Tibial artery (tissue), 4 donors: ENCODE results near the gene MAP2K5.

Experiments
- DNase-seq, 2 donors: peaks; one replicate each; pipeline ENCODE4 v3.0.0-alpha.2; 2019
- H3K27ac ChIP-seq, 2 donors: fragments of 200-600 bp; sonication (generic) in 1 of 2; 1 replicate in 1 of 2; 2 replicates in 1 of 2; pipeline ENCODE4 v1.5.1; 2018 to 2019; ENCODE audit warnings: mild to moderate bottlenecking in 1 of 2
- H3K27me3 ChIP-seq, 2 donors: fragments of 200-600 bp; sonication (generic) in 1 of 2; one replicate each; pipeline versions ENCODE4 v1.5.1 to v1.6.0; 2016 to 2019
- H3K36me3 ChIP-seq, 3 donors: fragments of 200-600 bp; sonication (generic) in 2 of 3; one replicate each; pipeline ENCODE4 v1.5.1; 2016 to 2019; ENCODE audit warnings: mild to moderate bottlenecking in 2 of 3
- H3K4me1 ChIP-seq, 4 donors: fragments of 200-600 bp; sonication (generic) in 2 of 4; 1 replicate in 3 of 4; 2 replicates in 1 of 4; pipeline ENCODE4 v1.5.1; 2016 to 2019
- H3K4me3 ChIP-seq, 2 donors: fragments of 200-600 bp; sonication (generic) in 1 of 2; 1 replicate in 1 of 2; 2 replicates in 1 of 2; pipeline ENCODE4 v1.5.1; 2018 to 2019; ENCODE audit warnings: mild to moderate bottlenecking in 2 of 2
- H3K9me3 ChIP-seq, 3 donors: fragments of 200-600 bp; sonication (generic) in 1 of 3; one replicate each; pipeline ENCODE4 v1.5.1; 2016 to 2019
- CTCF ChIP-seq, 2 experiments: fragments of 200-600 bp in 1 of 2; fragments of 450-650 bp in 1 of 2; IDR thresholded peaks; one replicate each; pipeline ENCODE4 v1.5.1; 2017 to 2019; ENCODE audit warnings: antibody characterized with exemption in 2 of 2, mild to moderate bottlenecking in 1 of 2, moderate library complexity in 1 of 2
- intact Hi-C: fragments of 100-400 bp; cut with DNase I; formaldehyde crosslinking; loops from one replicate; pipeline ENCODE4 v1.15.0; 2023; ENCODE audit warnings: low total_unique reads

Gene MAP2K5

GRCh38 chr15:67504796-67505195 is 37.7 kb upstream of the MAP2K5 start:
- Histone ChIP-seq H3K9me3 (no peaks in the 10 kb centered on the region), H3K4me1 (no peaks in the 10 kb centered on the region), H3K36me3 (peaks cover 0 to 6% (median 4%) of the 10 kb centered on the region in 3 donors), H3K27ac (no peak overlapping the region), H3K4me3 (no peak overlapping the region), H3K27me3 (no peaks in the 10 kb centered on the region)
- intact Hi-C loops: no loop called here
- DNase-seq: no peak
- no peak for TF ChIP-seq CTCF (IDR thresholded peaks at IDR 0.05)

GRCh38 chr15:67505675-67506572 is 36.6 kb upstream of the MAP2K5 start:
- Histone ChIP-seq H3K27ac (no peak overlapping the region), H3K36me3 (peaks cover 0 to 6% (median 4%) of the 10 kb centered on the region in 3 donors), H3K4me3 (no peak overlapping the region), H3K27me3 (no peaks in the 10 kb centered on the region), H3K9me3 (no peaks in the 10 kb centered on the region), H3K4me1 (no peaks in the 10 kb centered on the region)
- no peak for DNase-seq
- no peak for TF ChIP-seq CTCF (IDR thresholded peaks at IDR 0.05)
- intact Hi-C loops: no loop called here

- Histone ChIP-seq H3K9me3 (no peaks in the 10 kb centered on the region), H3K27ac (no peak overlapping the region), H3K27me3 (no peaks in the 10 kb centered on the region), H3K36me3 (peaks cover 0 to 7% (median 4%) of the 10 kb centered on the region in 3 donors), H3K4me1 (no peaks in the 10 kb centered on the region), H3K4me3 (no peak overlapping the region)
- DNase-seq: no peak
- intact Hi-C loops: no loop called here
- no peak for TF ChIP-seq CTCF (IDR thresholded peaks at IDR 0.05)
Observed at GRCh38 chr15:67506775-67507747, 35.4 kb upstream of the MAP2K5 start.

- H3K27ac ChIP-seq: no peak overlapping the region
- peaks cover 4 to 20% (median 5%) of the 10 kb centered on the region in 3 donors for H3K36me3 ChIP-seq
- intact Hi-C loops: no loop called here
Observed at GRCh38 chr15:67508407-67508806, 34.1 kb upstream of the MAP2K5 start.

More at GRCh38 chr15:67508407-67508806, 34.1 kb upstream of the MAP2K5 start:
- H3K9me3 ChIP-seq: no peaks in the 10 kb centered on the region
- no peak for TF ChIP-seq CTCF (IDR thresholded peaks at IDR 0.05)
- H3K4me1 ChIP-seq: no peaks in the 10 kb centered on the region
- no peak overlapping the region for H3K4me3 ChIP-seq
- no peaks in the 10 kb centered on the region for H3K27me3 ChIP-seq
- DNase-seq: no peak
